NCI-H146 treated with DMSO at 0.1 percent for 48 hours (cell line): ENCODE data around the gene HTR2B.
"Not testable (repeated sequence)": the region's sequence is repeated elsewhere in the genome, so short reads cannot be mapped to it uniquely, and the experiment has no call there.

Source experiments
- DNase-seq: peaks from one replicate; lab custom pipeline; 2025; ENCODE audit not compliant: unreplicated experiment; lab: John Stamatoyannopoulos, UW

The HTR2B gene

DNA sequence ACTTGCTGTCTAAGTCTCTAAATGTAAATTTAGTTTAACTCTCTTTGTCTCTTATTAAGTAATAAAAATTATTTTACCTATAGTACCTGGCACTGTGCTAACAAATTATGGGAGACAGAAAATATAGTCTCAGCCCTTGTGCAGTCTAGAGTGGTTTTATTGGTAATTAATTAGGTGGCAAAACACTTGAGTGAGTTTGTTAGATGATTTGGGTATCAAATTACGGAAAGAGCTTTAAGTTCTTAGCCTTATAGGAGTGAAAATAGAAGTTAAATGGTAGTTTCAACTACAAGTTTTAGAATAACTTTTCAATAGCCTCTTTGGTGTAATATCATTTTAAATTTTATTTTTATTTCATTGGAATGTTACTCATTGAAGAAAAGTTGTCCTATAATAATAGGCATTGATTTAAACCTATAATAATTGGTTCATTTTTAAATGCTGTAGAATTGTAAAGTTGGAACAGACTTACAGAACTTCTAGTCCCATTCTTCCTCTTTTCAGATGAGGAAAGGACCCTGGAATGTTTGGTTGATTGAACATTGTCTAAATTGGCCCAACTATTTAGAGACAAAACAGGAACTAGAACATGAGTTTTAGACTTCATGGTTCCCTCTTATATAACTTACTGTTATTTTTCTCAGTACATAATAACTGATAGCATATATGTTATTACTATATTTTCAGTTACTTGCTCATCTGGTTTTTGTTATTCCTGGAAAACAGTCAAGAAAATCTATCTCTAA, 10.2 kb upstream of the HTR2B start:
- DNase-seq = no peak

DNA sequence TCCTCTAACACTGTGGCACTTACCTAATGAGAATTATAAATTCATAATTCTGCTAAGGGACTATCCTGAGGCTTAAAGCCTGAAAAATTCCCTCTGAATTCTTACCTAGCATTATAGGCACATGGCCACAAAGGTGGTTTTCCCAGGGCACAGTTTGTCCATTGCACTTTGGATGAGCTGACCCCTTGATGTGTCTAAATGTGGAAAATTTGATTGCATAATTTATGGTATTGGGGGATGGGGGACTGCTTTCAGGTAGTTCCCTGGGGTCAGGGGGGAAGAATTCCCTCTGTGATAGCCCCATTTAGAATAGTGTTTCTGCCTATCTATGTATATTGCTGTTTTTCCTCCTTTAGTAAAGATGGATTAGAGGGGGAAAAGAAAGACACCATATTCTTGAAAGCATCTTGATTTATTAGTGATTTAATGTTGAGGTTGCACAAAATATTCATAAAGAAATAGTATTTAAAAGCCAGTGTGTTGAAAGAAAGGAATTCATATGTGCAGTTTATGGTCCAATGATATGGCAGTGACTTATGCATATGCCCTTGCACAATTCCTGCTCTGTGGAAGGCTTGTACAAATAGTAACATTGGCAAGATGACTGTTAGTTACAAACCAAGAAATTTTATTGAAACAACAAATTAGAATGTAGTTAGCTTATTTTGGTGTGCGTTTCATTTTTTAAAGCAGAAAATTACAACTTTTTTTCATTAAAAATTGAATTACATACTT, 8.7 kb upstream of the HTR2B start:
- DNase-seq = no peak

DNA sequence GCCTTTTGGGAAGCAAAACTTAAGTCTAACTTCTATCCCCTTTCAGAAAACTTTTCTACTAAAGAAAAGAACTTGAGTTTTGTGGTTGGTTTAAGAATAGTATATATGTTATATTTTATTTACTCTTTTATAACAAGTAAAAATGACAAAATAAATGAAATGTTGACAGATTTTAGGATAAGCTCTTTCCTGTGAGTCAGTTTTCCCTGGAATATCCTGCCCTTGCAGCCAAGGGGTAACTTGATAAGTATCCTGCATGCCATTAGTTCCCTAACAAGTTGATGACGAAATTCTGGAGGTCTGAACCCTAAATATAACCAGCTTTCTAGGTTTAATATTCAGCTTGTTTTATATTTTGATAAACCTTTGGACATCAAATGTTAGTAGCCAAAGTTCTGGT, 7.3 kb upstream of the HTR2B start:
- no peak for DNase-seq

DNA sequence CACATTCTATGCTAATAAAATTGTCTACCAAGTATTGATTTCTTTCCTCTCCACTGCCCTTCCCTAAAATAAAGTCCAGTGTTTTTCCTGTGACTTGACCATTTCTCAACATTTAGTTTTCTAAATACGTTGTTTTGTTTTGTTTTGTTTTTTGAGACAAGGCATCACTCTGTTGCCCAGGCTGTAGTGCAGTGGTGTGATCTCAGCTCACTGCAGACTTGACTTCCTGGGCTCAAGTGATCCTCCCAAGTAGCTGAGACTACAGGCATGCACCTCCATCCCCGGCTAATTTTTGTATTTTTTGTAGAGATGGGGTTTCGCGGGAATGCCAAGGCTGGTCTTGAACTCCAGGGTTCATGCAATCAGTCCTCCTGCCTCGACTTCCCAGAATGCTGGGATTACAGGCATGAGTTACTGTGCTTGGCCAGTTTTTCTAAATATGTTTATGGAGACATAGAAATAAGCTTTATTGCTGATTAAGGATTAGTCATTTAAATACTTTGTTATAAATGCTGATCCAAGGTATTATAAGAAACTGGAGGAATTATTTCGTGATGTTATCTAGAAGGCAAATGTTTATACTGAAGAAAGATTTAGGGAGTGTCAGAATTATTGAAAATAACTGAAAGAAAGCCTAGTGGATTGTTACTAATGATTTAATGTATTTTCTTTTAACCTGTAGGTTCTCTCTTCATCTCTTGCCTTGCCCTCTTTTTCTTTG, 5.7 kb upstream of the HTR2B start:
- DNase-seq = no peak

DNA sequence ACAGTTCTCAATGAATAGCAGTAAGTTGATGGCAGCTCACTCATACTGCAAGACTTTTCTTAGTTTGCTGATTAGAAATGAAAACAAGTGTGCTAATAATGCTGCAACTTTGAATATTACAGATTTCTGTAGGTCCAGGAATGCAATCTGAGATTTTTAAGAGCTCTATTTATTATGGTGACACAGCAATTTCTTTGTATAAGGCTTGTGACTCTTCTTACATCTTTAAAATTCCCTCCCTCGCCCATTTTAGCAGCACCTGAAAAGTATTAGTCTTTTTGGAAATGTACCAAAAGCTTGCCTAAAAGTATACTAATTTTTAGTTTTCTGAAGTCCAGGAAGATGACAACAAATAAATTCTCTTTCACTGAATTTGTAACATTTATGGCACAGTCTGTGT, 4.4 kb upstream of the HTR2B start:
- DNase-seq = no peak

DNA sequence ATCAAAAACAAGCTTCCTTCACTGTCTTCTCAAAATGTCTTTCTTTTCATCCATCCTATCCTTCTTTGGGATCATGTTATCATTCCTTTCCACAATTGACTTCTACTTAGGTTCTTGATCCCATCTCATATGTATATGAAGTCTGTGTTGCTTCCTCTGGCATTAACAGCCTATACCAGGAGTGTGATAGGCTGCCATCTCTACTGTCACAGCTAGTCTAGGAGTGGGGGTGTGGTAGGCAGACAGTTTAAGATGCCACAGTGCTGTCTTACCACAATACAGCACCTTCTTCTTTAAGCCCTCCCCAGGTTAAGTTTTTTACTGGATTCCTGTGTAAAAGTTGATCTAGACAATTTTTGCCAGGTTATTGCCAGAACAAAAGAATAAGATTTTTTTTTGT, 3.7 kb upstream of the HTR2B start:
- no peak for DNase-seq

DNA sequence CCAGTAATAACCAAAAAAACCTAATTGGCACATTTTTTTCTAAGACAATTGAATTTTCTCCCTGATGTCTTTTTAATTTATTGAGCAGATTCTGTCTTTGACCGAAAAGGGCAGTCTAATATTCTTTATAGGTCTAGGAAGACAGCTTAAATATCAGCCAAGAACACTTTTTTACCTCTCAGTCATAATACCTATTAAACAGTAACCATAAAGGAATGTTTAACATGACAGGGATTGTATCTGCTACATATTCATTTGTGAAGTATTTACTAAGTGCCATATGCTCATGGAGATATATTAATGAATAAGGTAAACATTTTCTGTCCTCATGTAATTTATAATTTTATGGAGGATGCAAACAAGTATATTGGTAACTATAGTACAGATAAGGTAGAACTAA, 3.1 kb upstream of the HTR2B start:
- DNase-seq = no peak

DNA sequence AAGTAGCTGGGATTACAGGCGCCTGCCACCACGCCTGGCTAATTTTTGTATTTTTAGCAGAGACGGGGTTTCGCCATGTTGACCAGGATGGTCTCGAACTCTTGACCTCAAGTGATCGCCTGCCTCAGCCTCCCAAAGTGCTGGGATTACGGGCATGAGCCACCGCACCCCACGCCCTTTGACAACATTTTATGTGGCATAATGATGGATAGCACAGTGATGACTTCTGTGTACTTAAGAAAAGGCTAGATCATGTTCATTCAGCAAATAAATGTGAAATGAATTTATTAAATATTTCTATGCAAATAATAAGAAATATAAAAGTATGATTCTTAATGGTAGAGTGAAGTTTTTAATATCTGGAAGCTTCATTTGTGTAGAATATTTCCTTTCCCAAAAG, 2.6 kb upstream of the HTR2B start:
- no peak for DNase-seq

DNA sequence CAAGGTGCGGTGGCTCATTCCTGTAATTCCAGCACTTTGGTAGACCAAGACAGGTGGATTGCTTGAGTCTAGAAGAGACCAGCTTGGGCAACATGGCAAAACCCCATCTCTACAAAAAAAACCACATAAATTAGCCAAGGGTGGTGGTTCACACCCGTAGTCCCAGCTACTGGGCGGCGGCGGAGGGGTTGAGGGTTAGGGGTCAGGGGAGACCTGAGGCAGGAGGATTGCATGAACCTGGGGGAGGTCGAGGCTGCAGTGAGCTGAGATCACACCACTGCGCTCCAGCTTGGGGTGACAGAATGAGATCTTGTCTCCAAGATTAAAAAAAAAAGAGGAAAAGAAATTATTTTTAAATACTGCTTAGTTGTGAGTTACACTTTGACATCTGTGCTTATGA, 1.3 kb upstream of the HTR2B start:
- no peak for DNase-seq

DNA sequence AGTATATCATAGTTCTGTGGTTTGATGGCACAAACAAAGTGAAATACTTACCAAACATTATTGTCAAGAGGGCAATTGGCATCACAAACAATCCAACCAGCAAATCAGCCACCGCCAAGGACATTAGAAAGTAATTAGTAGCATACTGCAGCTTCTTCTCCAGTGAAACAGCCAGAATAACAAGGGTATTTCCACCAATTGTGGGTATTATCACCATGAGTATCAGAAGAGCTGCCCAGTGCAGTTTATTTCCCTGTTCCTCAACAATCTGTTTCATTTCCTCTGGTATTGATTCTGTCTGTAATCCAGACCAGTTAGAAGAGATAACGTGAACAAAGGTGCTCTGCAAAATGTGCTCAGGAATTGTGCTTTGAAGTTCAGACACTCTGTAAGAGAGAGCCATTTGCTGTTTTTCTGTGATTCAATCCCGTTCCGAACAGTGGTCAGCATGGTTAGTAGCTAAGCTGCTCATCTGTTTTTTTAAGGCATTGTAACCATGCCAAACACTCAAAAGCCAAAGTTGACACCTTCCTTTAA, 1.4 kb downstream of the HTR2B start:
- no peak for DNase-seq

DNA sequence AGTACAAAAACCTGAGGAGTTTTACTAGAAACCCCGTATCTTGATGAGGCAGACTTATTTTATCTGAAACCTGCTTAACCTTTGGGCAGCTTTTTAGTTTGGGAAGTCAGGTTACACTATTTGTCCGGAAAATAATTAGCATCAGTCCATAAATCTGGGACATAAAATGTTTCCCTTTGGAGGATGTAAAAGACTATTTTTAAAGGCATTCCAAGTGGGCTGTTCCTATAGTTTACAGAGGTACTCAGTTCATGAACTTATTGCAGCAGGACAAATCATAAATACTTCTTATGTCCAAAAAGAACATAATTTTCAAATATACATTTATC, 6.3 kb downstream of the HTR2B start:
- no peak for DNase-seq

DNA sequence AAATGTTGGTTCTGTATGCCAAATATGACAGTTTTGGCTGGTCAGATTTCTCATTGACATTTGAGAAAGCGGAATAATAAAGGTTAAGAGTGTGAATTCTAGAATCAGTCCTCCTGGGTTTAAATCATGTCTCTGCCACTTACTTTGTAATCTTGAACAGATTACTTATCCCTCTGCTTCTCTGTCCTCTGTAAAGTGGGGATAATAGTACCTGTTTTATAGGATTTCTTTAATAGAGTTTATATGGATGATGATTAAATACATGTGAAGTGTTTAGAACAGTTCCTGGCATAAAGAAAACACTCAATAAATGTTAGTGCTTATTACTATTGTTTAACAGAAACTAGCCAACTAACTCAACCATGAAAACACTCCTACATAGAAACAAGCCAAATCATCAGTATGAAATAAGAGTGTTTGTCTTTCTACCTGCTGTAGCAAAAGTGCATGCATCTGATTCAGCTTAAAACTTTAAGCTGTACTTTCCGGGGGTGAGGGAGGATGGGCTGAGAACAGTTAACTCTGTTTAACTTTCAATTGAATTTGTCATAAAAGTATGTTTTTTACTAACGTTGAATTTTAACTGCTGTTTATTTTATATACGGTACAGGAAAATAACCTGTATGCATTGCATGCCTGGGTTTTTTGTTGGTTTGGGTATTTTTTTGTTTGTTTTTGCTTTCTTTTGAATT, 6.8 kb downstream of the HTR2B start:
- DNase-seq = no peak

DNA sequence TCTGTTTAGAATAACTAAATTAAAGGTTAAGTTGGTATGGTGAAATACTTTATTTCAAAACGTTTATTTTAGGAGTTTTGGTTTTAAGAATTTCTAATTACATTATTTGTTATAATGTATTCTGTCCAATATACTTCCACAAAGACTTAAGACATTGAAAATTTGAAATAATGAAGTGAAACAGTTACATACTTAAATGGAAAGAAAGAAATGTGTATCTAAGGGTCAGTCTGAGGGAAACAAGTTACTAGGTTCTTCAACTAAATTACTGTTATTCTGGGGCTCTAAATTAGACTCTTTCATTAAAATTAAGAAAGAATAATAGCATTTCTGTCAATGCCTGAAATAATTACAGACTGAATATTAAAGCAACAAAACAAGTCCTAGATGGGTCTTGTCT, 7.7 kb downstream of the HTR2B start:
- DNase-seq = no peak

DNA sequence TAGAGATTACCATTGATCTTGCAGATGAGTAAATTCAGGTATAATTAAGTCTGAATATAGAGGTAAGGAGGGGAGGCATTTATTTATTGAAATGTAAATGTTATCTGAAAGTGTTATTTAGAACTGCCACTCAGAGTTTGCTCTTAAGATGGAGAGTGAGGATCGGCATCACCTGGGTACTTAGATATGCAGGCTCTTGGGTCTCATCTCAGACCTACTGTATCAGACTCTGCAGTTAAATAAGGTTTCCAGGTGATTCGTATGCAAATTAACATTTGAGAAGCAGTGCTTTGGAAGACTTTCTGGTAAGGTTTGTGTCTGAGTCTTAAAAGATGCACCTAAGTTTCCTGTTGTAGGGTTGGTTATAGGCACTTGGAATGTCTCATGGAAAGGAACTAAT, 9.2 kb downstream of the HTR2B start:
- no peak for DNase-seq

DNA sequence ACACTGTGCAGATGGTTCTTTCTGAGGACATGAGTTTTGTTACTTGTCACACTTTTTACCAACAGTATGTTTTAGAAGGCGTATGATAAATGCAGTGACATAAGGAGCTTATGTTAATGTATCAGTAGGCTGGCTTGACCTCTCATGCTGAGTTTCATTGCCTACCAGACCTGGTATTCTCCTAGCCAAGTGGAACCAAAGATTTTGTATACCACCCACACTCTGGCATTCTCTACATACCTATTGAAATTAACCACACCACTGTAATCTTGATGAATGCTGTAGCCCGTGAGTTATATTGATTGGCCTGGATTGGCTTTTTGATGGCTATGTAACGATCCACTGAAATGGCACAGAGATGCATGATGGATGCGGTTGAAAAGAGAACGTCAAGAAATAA, 11.4 kb downstream of the HTR2B start:
- DNase-seq = no peak

DNA sequence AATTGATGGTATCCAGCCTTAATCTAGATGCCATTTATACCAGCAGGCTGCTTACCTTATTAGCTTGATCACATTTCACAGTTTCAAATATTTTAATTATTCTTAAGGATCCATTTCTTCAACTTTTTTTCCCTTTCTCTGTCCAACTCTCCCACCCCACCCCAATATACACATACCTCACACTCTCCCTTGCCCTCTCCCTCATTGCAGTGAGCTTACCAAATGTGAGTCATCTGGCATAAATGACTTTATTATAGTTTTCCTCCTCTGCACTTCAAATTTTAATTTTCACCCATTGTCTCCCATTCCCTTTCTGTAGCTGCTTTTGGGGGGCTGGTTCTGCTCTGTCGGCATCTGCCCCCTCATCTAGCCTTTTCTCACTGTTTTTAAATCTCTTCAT, 12.9 kb downstream of the HTR2B start:
- DNase-seq = no peak

DNA sequence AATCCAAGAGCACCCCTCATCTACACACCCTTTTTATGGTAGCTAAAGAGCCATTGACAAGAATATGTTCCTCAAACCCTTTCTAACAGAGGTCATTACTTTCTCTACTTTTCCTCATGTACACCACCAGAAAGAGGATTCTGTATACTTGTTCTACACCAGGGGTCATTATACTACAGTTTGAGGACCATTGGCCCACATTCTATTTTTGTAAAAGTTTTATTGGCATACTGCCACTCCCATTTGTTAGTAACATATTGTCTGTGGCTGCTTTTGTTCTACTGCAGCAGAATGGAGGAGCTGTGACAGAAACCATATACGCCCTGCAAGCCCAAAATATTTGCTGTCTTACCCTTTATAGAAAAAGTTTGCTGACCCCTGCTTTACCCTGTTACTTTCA, 14.3 kb downstream of the HTR2B start:
- no peak for DNase-seq

DNA sequence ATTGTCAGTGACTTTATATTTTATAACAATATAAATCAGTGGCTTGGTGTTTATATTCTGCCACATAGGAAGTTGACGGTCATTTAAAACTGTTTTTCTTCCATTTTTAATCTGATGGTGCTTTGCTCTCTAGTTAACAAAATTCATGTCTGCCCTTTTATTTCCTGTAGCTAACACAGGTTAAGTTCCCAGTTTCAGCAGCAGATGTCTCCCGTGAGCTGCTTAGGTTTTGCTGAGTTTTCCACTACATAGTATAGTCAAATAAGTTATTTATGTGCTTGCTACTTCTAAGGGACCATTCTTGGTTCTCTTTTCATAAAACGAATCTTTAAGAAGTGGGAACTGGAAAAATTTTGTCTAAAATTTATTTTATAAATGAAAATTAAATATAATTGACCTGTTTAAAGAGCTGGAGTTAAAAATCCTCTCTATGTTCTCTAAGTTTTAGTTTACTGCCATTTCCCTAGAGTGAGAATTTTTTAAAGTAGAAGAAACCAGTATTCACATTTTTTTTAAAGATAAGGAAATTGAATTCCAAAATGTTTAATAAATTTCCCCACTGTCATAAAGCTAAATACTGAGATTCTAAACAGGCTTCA, 20.6 kb downstream of the HTR2B start:
- peak; percentile 7 for DNase-seq

DNA sequence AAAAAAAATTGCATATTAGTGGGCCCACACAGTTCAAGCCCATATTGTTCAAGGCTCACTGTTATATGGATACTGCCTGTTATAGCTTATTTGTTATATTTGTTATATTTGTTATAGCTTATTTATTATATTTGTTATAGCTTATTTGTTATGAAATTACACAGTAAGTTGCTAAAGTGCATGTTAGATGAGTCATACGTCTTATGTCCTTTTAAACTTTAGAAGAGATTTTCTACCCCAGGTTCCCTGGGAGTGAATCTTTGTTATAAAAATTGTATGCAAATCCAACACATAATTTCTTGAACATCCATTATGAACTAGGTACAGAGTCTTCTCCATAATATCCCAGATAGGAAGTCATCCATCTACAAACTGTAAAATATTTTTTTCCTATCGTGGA, 22.1 kb downstream of the HTR2B start:
- no peak for DNase-seq

DNA sequence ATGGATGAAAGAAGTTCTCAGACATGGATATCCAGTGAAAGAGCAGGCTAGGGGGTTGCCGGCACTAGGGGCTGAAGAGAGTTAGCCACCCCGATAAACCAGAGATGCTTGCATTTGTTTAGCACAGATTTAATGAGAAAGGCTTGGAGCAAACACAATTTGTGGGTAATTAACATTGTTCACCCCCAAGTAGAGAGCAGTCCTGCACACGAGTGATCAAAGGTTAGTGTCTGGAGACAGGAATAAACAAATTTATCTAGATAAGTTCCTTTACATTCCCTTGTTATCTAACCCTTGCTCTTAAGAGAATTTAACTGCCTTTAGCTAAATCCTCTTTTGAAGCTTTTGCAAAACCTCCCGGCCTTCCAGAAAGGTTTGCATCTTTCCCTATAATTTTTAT, 23.9 kb downstream of the HTR2B start:
- DNase-seq = no peak

DNA sequence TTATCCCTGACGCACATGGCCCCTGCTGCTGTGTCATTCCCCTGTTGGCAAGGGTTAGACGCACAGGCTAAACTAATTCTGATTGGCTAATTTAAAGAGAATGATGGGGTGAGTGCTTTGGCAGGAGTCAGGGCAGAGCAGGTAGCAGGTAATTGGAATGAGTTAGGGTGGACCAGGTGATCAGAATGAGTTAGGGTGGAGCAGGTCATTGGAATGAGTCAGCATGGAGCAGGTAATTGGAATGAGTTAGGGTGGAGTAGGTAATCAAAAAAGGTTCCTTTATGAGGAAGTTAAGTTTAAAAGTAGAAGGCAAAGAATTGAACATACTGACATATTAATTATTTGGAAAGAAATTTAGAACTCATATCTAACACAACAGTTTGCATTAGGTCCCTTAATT, 24.5 kb downstream of the HTR2B start:
- DNase-seq = not testable (repeated sequence)
